Loucy (cell line): Measurements from ENCODE around the gene ROM1.

Source experiments
- H2AFZ ChIP-seq: fragments of 200-600 bp; sonication (generic); 2 replicates; pipeline ENCODE4 v1.6.0; 2016; ENCODE audit warnings: antibody characterized with exemption, mild to moderate bottlenecking, low read length, moderate library complexity
- H3F3A ChIP-seq: fragments of 200-600 bp; 2 replicates; pipeline ENCODE4 v1.6.0; 2016; ENCODE audit warnings: antibody characterized with exemption, low read depth, mild to moderate bottlenecking
- H3K27me3 ChIP-seq: fragments of 200-600 bp; sonication (generic); 2 replicates; pipeline ENCODE4 v1.6.1; 2014; ENCODE audit warnings: low read length, mild to moderate bottlenecking; ENCODE audit not compliant: insufficient read depth, poor library complexity, severe bottlenecking
- H3K36me3 ChIP-seq: fragments of 200-600 bp; sonication (generic); 2 replicates; pipeline ENCODE4 v1.6.1; 2016; ENCODE audit warnings: low read length; ENCODE audit not compliant: insufficient read depth
- H3K4me1 ChIP-seq: fragments of 200-600 bp; sonication (generic); 2 replicates; pipeline ENCODE4 v1.5.1; 2014; ENCODE audit warnings: low read length, mild to moderate bottlenecking; ENCODE audit not compliant: insufficient read depth, poor library complexity, severe bottlenecking
- H3K4me2 ChIP-seq: fragments of 200-600 bp; sonication (generic); 2 replicates; pipeline ENCODE4 v1.6.0; 2014; ENCODE audit warnings: antibody characterized with exemption, low read length, low read depth, mild to moderate bottlenecking; ENCODE audit not compliant: poor library complexity, severe bottlenecking
- H3K4me3 ChIP-seq: fragments of 200-600 bp; sonication (generic); 2 replicates; pipeline ENCODE4 v1.5.1; 2014; ENCODE audit warnings: low read length, mild to moderate bottlenecking, mixed read lengths; ENCODE audit not compliant: poor library complexity, severe bottlenecking
- H3K79me2 ChIP-seq: fragments of 200-600 bp; sonication (generic); 2 replicates; pipeline ENCODE4 v1.6.1; 2014; ENCODE audit warnings: low read length; ENCODE audit not compliant: insufficient read depth
- H3K9ac ChIP-seq: fragments of 200-600 bp; sonication (generic); 2 replicates; pipeline ENCODE4 v1.6.0; 2014; ENCODE audit warnings: mild to moderate bottlenecking, low read depth, low read length, moderate library complexity; ENCODE audit not compliant: poor library complexity, severe bottlenecking
- H3K9me2 ChIP-seq: fragments of 200-600 bp; sonication (generic); replicated peaks from 2 replicates; pipeline ENCODE4 v1.6.1; 2016; ENCODE audit warnings: low read depth, low read length, mixed read lengths
- H3K9me3 ChIP-seq: fragments of 200-600 bp; sonication (generic); 2 replicates; pipeline ENCODE4 v1.6.1; 2014; ENCODE audit warnings: mild to moderate bottlenecking, antibody characterized with exemption, low read length, low read depth; ENCODE audit not compliant: insufficient read depth
- H4K20me1 ChIP-seq: fragments of 200-600 bp; sonication (generic); 2 replicates; pipeline ENCODE4 v1.6.0; 2014; ENCODE audit warnings: antibody characterized with exemption, low read length, mild to moderate bottlenecking; ENCODE audit not compliant: insufficient read depth, poor library complexity, severe bottlenecking
- CTCF ChIP-seq: fragments of 200-600 bp; sonication (generic); conservative IDR thresholded peaks from 2 replicates; pipeline ENCODE4 v1.5.1; 2014; ENCODE audit warnings: mild to moderate bottlenecking, antibody characterized with exemption, low read length
- EZH2phosphoT487 ChIP-seq: fragments of 200-600 bp; IDR thresholded peaks from 2 replicates; pipeline ENCODE4 v1.6.1; 2018; ENCODE audit warnings: antibody characterized with exemption, mild to moderate bottlenecking, moderate library complexity, borderline replicate concordance

ROM1 gene

GRCh38 chr11:62647609-62648005 is 34.5 kb downstream of the ROM1 start:
- peaks cover 4% of the 10 kb centered on the region; the same call in 1 of the 2 replicates for H3K36me3 ChIP-seq

GRCh38 chr11:62648185-62648966 is 35.3 kb downstream of the ROM1 start:
- Histone ChIP-seq H3K4me2 (no peak overlapping the region), H4K20me1 (peaks cover 23% of the 10 kb centered on the region), H3K4me3 (no peak overlapping the region), H3K27me3 (no peaks in the 10 kb centered on the region), H3K4me1 (peaks cover 23% of the 10 kb centered on the region), H3K9ac (no peak overlapping the region), H3K9me2 (no peaks in the 10 kb centered on the region), H3K9me3 (no peaks in the 10 kb centered on the region), H3F3A (no peaks in the 10 kb centered on the region), H2AFZ (no peak overlapping the region), H3K79me2 (peaks cover 56% of the 10 kb centered on the region), H3K36me3 (peaks cover 4% of the 10 kb centered on the region; the same call in 1 of the 2 replicates)
- TF ChIP-seq EZH2phosphoT487 (no peak), CTCF (no peak)

More at GRCh38 chr11:62647609-62648005, 34.5 kb downstream of the ROM1 start:
- Histone ChIP-seq H3K9me3 (no peaks in the 10 kb centered on the region), H3K79me2 (peaks cover 58% of the 10 kb centered on the region), H4K20me1 (peaks cover 23% of the 10 kb centered on the region), H3K9me2 (no peaks in the 10 kb centered on the region), H3F3A (no peaks in the 10 kb centered on the region), H2AFZ (no peak overlapping the region), H3K27me3 (no peaks in the 10 kb centered on the region), H3K4me3 (no peak overlapping the region), H3K4me2 (no peak overlapping the region), H3K4me1 (peaks cover 22% of the 10 kb centered on the region), H3K9ac (no peak overlapping the region)
- TF ChIP-seq CTCF, result no peak
- no peak for TF ChIP-seq EZH2phosphoT487

GRCh38 chr11:62648967-62649364 is 35.9 kb downstream of the ROM1 start:
- Histone ChIP-seq H2AFZ (no peak overlapping the region), H3K79me2 (peaks cover 50% of the 10 kb centered on the region), H4K20me1 (peaks cover 22% of the 10 kb centered on the region), H3K36me3 (peaks cover 4% of the 10 kb centered on the region; the same call in 1 of the 2 replicates), H3K9me2 (no peaks in the 10 kb centered on the region), H3K9me3 (no peaks in the 10 kb centered on the region), H3K4me1 (peaks cover 23% of the 10 kb centered on the region), H3K4me2 (no peak overlapping the region), H3K9ac (no peak overlapping the region), H3F3A (no peaks in the 10 kb centered on the region), H3K27me3 (no peaks in the 10 kb centered on the region), H3K4me3 (no peak overlapping the region)
- TF ChIP-seq EZH2phosphoT487 (no peak), CTCF (no peak)
